ENCODE results near the gene NDP.

Gene NDP

GRCh38 chrX:44010626-44011025 lies 37.4 kb upstream of the NDP start:
- H3K4me1 ChIP-seq (ENCODE audit: low read depth, poor library complexity, severe bottlenecking) = no peaks in the 10 kb centered on the region
- no peaks in the 10 kb centered on the region for H3K27me3 ChIP-seq (ENCODE audit: insufficient read depth, low read depth)
- no peak overlapping the region for H3K27ac ChIP-seq
- no peak overlapping the region for H3K9ac ChIP-seq
- H3K79me2 ChIP-seq (ENCODE audit: insufficient read depth, low read depth) = no peaks in the 10 kb centered on the region
- H4K20me1 ChIP-seq (ENCODE audit: insufficient read depth) = no peaks in the 10 kb centered on the region
- H3K36me3 ChIP-seq (ENCODE audit: insufficient read depth) = no peaks in the 10 kb centered on the region
- H3K4me2 ChIP-seq = no peak overlapping the region
- TF ChIP-seq CTCF (conservative IDR thresholded peaks at IDR 0.05; ENCODE audit: low read depth, low read length) = no peak
- H3K4me3 ChIP-seq (IDR thresholded peaks at IDR 0.05; ENCODE audit: insufficient read depth, low read depth, low read length) = no peak overlapping the region
- H2AFZ ChIP-seq (ENCODE audit: low read depth) = no peak overlapping the region

- no peak overlapping the region for H2AFZ ChIP-seq (ENCODE audit: low read depth)
- no peak overlapping the region for H3K4me3 ChIP-seq (IDR thresholded peaks at IDR 0.05; ENCODE audit: insufficient read depth, low read depth, low read length)
- H3K27me3 ChIP-seq (ENCODE audit: insufficient read depth, low read depth) = no peaks in the 10 kb centered on the region
- H3K9ac ChIP-seq = no peak overlapping the region
- H3K79me2 ChIP-seq (ENCODE audit: insufficient read depth, low read depth) = no peaks in the 10 kb centered on the region
- no peak for TF ChIP-seq CTCF (conservative IDR thresholded peaks at IDR 0.05; ENCODE audit: low read depth, low read length)
- H3K4me2 ChIP-seq = no peak overlapping the region
- no peaks in the 10 kb centered on the region for H3K4me1 ChIP-seq (ENCODE audit: low read depth, poor library complexity, severe bottlenecking)
- H3K36me3 ChIP-seq (ENCODE audit: insufficient read depth) = no peaks in the 10 kb centered on the region
- no peaks in the 10 kb centered on the region for H4K20me1 ChIP-seq (ENCODE audit: insufficient read depth)
- no peak overlapping the region for H3K27ac ChIP-seq
Measured at GRCh38 chrX:44006081-44006480, 32.9 kb upstream of the NDP start.

- Histone ChIP-seq H4K20me1 (ENCODE audit: insufficient read depth) (no peaks in the 10 kb centered on the region), H3K36me3 (ENCODE audit: insufficient read depth) (no peaks in the 10 kb centered on the region), H3K4me1 (ENCODE audit: low read depth, poor library complexity, severe bottlenecking) (no peaks in the 10 kb centered on the region), H3K9ac (no peak overlapping the region), H3K4me2 (no peak overlapping the region), H3K27me3 (ENCODE audit: insufficient read depth, low read depth) (no peaks in the 10 kb centered on the region), H3K79me2 (ENCODE audit: insufficient read depth, low read depth) (no peaks in the 10 kb centered on the region), H3K4me3 (IDR thresholded peaks at IDR 0.05; ENCODE audit: insufficient read depth, low read depth, low read length) (no peak overlapping the region), H2AFZ (ENCODE audit: low read depth) (no peak overlapping the region), H3K27ac (no peak overlapping the region)
- TF ChIP-seq CTCF (conservative IDR thresholded peaks at IDR 0.05; ENCODE audit: low read depth, low read length) = no peak
Measured at GRCh38 chrX:44003975-44004374, 30.8 kb upstream of the NDP start.

- H3K79me2 ChIP-seq (ENCODE audit: insufficient read depth, low read depth) = no peaks in the 10 kb centered on the region
- no peak overlapping the region for H3K4me2 ChIP-seq
Measured at GRCh38 chrX:44002567-44002966, 29.4 kb upstream of the NDP start.

More at GRCh38 chrX:44002567-44002966, 29.4 kb upstream of the NDP start:
- no peaks in the 10 kb centered on the region for H3K4me1 ChIP-seq (ENCODE audit: low read depth, poor library complexity, severe bottlenecking)
- H3K27ac ChIP-seq = no peak overlapping the region
- no peaks in the 10 kb centered on the region for H3K27me3 ChIP-seq (ENCODE audit: insufficient read depth, low read depth)
- TF ChIP-seq CTCF (conservative IDR thresholded peaks at IDR 0.05; ENCODE audit: low read depth, low read length) = no peak
- H3K9ac ChIP-seq = no peak overlapping the region
- no peaks in the 10 kb centered on the region for H4K20me1 ChIP-seq (ENCODE audit: insufficient read depth)
- no peak overlapping the region for H2AFZ ChIP-seq (ENCODE audit: low read depth)
- no peak overlapping the region for H3K4me3 ChIP-seq (IDR thresholded peaks at IDR 0.05; ENCODE audit: insufficient read depth, low read depth, low read length)
- H3K36me3 ChIP-seq (ENCODE audit: insufficient read depth) = no peaks in the 10 kb centered on the region

All from KMS-11 (cell line).